ENCODE measurements around the gene CD276.

Gene CD276

DNA sequence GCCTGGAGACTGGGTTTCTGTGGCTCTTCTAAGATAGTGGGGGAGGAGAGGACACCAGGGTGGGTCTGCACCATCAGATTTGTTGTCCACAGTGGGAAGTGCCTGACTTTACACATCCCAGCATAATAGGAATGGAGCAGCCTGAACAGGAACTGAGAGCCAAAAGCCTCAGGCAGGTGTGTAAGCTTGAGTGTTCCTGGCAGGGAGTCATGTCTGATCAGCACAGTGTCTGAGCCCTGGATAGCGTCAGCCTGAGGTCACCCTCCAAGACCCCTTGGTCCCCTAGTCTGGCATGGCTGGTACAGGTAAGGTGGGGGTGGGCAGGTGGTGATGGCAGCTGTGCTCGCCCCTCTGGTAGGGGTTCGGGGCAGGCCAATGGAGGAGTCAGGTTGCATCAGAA is 48.7 kb downstream of the CD276 start:
- intact Hi-C loops (cut with DNase I), result no loop called here
- no peak for DNase-seq

- DNase-seq, result no peak
- intact Hi-C loops (cut with DNase I), result no loop called here
These were observed 53.4 kb downstream of the CD276 start for GRCh38 chr15:73737535-73737934.

DNA sequence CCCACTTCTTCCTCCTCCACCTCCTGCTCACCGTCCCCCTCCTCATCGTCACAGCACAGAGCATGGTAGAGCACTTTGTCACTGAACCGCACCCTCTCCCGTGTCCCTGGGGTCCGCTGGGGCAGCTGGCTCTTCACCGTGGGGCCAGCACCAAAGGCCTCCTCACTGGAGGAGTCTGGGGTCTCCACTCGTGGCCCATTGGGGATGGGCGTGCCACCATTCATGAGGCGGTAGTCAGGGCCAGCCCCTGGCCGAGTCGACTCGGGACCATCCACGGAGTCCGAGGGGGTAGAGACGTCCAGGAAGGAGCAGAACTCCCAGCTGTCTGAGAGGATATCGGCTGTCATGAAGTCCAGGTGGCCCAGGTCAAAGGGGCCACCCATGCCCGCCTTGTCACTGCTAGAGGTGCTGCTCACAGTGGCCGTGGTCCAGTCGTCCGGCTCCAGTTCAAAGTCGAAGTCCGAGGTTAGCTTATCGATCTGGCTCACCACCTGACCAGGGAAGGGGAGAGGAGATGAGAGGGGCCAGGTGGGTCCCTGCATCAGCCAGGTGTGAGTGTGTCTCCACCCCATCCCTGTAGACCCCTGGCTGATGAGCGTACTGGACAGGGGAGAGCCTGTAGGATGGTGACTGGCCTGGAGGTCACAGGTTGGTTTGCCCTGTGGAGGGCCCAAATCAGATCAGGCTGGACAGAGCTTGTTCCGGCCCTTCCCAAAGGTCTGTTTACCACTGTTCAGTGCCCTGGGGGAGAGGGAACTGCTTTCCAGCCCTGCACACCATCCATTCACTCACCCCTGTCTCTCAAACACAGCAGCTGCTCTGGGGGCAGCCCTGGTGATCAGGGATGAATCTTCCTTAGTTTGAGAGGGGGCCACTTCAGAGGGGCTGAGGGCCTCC is 56.2 kb downstream of the CD276 start:
- DNase-seq, result no peak

DNA sequence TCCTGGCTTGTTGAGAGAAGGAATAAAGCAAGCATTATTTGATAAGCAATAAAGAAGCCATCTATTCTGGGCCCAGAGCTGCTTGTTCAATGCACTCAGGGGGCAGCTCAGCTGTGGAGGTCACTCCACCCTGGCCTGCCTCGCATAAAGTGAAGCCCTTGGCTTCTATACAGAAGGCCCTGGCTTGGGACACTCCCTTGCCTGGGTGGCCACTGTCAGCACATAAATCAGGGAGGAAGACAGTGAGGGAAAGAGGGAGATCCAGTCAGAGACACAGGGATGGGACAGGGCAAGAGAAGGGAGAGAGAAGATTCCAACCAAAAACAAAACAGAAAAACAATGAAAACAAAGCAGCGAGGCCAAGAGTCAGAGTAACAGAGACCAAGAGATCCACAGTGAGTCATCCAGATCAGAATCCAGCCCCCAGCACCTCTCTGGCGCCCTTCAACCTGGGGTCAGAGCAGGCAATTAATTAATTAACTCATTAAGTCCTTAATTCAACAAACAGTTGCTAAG is 57.2 kb downstream of the CD276 start:
- intact Hi-C loops (cut with DNase I), result no loop called here
- DNase-seq, result no peak

More for the DNA sequence above, 56.2 kb downstream of the CD276 start:
- intact Hi-C loops (cut with DNase I), result no loop called here

DNA sequence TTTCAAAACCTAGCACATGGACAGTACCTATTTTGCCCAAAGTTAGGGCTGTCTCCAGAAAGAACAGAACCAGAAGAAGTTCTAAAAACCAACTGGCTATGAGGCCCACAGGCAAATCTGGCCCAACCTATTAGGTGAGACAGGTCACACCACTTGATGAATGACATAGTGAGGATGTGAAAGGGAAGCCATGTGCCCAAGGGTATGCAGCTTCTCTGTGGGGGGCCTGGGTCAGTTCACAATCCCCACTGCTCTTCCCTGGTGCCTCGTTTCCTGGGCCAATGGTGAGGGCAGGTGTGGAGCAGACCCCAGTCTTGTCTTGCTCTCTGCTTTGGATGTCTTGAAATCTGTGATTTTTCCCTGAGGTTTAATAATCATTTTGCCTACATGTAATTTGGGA is 60.1 kb downstream of the CD276 start:
- DNase-seq, result no peak
- intact Hi-C loops (cut with DNase I), result no loop called here

- DNase-seq, result peak in 33 of 42 donors; percentile 32 to 88 (median 60)
- intact Hi-C loops (cut with DNase I), result no loop called here
These were observed 60.9 kb downstream of the CD276 start for GRCh38 chr15:73745073-73745472.

GRCh38 chr15:73746261-73746660 is 62.1 kb downstream of the CD276 start:
- intact Hi-C loops (cut with DNase I), result no loop called here
- no peak for DNase-seq

GRCh38 chr15:73746883-73747282 is 62.7 kb downstream of the CD276 start:
- intact Hi-C loops (cut with DNase I), result no loop called here
- DNase-seq, result no peak

DNA sequence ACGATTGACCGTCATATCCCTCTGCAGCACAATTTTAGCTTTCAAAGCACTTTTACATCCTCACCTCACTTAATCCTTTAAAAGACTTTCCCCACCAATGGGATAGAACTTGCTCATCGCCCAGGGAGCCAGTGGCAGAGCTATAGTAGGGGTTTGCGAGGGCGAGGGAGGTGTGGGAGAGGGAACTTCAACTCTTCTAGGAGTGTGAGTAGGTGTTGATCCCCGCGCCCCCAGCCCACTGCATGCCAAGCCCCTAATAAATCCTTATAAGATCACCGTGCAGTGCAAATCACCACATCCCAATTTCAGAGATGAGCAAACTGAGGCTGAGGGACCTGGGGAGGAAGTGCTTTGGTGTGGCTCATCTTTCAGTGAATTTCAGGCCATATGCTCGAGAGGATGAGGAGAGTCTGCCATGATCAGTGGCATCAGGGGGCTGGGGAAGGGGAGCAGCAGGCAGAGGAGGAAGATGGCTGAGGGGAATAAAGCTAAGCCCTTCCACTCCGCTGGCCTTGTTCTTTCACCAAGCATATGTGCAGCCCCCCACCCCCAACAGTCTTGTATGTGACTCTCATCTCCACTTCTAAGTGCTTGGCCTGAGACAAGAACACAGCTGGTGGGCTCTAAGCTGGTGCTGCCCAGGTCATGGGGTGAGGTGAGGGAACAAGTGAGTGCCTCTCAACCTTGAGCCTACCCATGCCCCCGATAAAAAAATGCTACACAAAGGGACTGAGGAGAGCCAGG is 63.8 kb downstream of the CD276 start:
- DNase-seq, result peak in 5 of 42 donors; percentile 22 to 58 (median 40)
- intact Hi-C loops (cut with DNase I), result no loop called here

DNA sequence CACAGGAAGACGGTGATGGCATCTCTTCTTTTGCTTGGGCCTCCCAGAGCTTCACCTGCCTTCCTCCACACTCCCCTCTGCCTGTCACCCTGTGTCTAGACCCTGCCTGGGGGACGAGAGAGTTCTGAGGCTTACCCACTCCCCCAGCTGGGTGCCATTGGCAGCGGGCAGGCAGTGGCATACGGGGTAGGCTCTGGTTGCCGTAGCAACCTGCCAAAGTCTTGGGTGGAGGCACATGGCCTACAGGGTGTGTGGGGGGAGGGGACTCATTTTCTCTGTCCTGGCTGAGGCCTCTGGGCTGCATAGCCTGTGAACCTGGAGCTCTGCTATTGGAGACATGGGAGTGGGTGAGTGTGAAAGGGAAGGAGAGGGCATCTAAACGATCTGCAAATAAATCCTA is 64.5 kb downstream of the CD276 start:
- intact Hi-C loops (cut with DNase I), result no loop called here
- DNase-seq, result peak in 10 of 42 donors; percentile 22 to 62 (median 45)

DNA sequence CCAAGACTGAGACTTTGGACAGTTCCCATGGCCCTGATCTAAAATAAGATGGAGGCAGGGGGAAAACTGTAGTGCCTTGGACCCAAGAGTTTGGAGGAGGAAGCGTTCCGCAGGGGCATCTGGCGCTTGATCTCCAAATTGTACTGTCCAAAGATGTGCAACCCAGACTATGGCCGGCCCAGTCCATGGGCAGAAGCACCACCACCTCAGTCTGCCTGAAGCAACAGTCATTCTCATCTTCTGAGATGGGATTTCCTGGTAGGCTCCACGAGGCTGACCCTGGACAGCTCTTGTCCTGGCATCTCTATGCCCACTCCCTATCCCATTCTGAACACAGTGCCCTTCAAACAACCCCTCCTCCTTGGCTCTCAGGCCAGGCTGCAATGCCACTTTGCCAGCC is 65.3 kb downstream of the CD276 start:
- DNase-seq, result no peak
- intact Hi-C loops (cut with DNase I), result no loop called here

DNA sequence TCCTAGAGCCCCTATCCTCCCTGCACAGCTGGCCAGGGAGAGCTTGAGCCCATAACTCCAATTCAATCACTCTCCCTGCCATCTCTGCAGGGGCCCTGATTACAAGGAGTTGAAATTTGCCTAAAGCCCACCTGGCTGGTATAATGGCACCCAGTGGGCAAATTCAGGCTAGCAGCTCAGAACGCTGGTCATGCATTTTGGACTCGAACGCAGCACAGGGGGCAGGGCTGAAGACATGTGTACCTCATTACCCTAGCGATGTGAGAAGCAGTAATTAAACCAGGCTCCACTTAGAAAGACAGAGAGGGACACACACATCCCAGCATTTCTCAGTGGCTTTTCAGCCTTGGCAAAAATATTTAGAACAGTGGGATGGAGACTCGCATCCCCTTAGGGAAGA is 65.8 kb downstream of the CD276 start:
- no peak for DNase-seq
- intact Hi-C loops (cut with DNase I), result no loop called here

DNA sequence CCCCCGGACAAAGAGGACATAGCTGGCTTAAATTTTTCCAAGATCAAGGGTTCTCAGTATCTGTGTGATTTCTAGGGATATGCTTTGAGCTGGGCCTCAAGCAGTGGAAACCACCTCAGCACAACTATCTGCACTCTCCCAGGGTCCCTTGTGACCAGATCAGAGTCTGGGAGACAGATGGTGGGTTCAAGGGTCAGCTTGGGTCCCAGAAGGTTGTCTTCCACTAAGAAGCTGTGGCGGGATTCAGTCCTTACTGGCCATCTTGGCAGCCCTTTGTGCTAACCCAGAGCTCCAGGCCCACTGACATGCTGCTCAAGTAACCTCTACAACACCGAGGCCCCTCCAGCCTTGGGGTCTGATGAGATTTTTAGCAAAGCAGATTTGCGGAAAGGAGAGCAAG is 66.3 kb downstream of the CD276 start:
- intact Hi-C loops (cut with DNase I), result no loop called here
- no peak for DNase-seq

- no peak for DNase-seq
- intact Hi-C loops (cut with DNase I), result no loop called here
These were observed 66.8 kb downstream of the CD276 start for GRCh38 chr15:73750951-73751350.

DNA sequence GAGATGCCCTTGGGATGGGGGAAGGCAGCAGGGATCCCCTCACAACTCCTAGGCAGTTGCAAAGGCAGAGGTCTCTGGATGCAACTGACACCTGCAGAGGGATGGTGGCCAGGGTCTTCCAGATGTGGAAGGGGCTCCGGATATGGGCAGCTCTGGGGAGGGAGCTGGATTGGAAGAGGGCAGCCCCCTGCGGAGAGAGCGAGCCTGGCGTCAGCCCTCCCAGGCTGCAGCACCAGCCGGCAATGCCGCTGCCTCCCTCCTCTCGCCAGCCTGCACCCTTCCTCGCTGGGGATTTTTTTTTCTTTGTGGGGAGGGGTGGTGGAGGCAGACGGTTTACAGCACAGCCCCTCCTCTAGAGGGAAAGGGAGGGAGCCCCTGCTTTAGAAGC is 67.3 kb downstream of the CD276 start:
- DNase-seq, result peak in 12 of 42 donors; percentile 16 to 59 (median 44)
- intact Hi-C loops (cut with DNase I), result no loop called here

DNA sequence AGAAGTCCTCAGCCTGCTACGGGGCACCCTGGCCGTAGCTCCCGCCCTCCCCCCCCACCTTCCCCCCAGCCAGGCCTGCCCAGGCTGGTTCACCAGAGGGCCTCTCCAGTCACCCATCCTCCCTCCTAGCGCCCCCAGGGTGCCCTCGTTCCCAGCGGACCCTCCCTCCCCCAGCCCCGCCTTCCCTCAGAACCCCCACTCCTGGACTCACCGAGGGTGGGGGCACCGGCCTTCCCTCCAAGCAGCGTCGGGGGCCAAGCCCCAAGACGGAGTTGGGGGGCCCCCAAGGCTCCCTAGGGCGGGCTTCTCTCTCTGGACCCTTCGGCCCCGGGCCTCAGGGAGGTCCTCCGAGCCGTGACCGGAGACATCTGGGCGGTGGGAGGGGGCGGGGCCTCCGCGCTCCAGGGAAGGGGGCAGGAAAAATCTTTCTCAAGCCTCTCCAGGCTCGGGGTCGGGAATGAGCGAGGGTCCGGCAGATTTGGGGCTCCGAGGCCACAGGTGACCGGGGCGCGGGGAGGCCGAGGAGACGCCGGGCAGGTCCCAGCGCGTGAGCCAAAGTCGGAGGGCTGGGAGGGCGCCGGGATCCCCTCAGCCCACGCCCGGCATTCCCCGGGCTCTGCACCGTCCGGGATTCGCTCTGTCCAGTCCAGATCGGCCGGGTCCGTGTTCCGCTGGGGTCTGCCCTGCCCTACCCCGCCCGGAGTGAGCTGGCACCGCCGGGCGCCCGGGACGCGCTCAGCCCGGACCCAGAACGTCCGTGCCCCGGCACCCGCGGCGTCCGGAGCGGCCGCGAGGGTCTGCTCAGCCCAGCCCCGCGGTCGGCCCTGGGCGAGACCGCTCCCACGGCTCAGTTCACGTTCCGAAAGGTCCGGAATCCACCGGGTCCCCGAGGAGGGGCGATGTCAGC is 68.0 kb downstream of the CD276 start:
- intact Hi-C loops (cut with DNase I), result no loop called here
- no peak for DNase-seq

- DNase-seq, result peak in 8 of 42 donors; percentile 22 to 56 (median 41)
- intact Hi-C loops (cut with DNase I), result no loop called here
These were observed 68.6 kb downstream of the CD276 start for GRCh38 chr15:73752806-73753193.

DNA sequence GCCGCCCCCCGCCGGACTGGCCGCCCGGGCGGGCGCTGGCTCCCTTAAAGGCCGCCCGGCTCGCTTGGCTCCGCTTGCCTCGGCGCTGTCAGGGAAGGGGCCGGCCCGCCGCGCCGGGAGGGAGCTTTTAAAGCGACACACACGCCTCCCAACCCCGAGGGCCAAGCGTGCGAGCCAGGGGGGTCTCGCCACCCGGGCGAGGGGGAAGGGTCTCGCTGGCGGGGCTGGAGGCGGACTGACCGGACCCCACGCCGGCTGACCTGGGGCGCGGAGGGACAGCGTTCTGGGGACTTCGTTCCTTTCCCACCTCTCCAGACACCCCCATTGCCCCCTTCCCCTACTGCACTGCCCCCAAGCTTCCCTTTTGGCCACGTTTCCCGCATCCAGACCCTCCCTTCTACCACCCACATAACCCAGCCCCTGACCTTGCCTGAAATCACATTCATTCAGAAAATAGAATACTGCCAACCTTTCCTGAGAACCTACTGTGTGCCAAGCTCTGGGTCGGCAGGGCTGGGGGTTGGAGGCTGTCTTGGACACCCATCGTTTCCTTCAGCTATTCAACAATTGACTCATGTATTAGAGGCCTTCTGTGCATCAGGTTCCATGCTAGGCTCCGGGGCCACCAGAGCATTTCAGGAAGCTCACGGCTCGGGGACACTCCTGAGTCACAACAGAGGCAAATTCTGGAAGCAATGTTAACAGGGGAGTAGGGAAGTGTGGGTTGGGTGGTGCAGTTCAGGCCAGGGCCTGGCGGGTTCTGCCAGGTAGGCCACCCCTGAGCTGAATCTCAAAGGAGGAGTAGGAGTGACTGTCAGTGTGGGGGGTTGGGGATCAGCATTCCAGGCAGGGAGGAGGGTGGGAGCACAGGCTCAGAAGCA is 69.3 kb downstream of the CD276 start, which contains the start of gene INSYN1:
Gene INSYN1 (minus strand): TSS at position 102 of the 881 bp plus-strand sequence. CDS start 2,221 bp downstream, outside the sequence.
- peak in 31 of 42 donors; percentile 27 to 75 (median 53) for DNase-seq
- intact Hi-C loops (cut with DNase I), result no loop called here

Measured in head of caudate nucleus (tissue), 42 donors.